ENCODE data around the gene CERKL.

- TF ChIP-seq FOXA3 (CRISPR knock-in tag; IDR thresholded peaks at IDR 0.05) (no peak), ZNF720 (CRISPR knock-in tag; IDR thresholded peaks at IDR 0.05) (no peak), ZNF792 (CRISPR knock-in tag; IDR thresholded peaks at IDR 0.05) (no peak), CTCF (CRISPR knock-in tag; IDR thresholded peaks at IDR 0.05) (no peak), FOXK2 (IDR thresholded peaks at IDR 0.05) (no peak), ZBTB33 (CRISPR knock-in tag; IDR thresholded peaks at IDR 0.05) (no peak), MAX (IDR thresholded peaks at IDR 0.05) (no peak), ZFP41 (CRISPR knock-in tag; IDR thresholded peaks at IDR 0.05; ENCODE audit: borderline replicate concordance) (no peak), ATF3 (CRISPR knock-in tag; IDR thresholded peaks at IDR 0.05) (no peak), GPBP1L1 (CRISPR knock-in tag; IDR thresholded peaks at IDR 0.05) (no peak)
Measured at GRCh38 chr2:181628590-181629585, 28.0 kb downstream of the CERKL start.
